ENCODE data around the gene MVB12B. TPM values are rescaled to one million over a fixed set of nuclear protein-coding genes. Genes with fewer than 3 reads are reported as not detected.

The MVB12B gene
- total RNA-seq, 1 experiment from 2014 or later = 5.8 TPM

DNA sequence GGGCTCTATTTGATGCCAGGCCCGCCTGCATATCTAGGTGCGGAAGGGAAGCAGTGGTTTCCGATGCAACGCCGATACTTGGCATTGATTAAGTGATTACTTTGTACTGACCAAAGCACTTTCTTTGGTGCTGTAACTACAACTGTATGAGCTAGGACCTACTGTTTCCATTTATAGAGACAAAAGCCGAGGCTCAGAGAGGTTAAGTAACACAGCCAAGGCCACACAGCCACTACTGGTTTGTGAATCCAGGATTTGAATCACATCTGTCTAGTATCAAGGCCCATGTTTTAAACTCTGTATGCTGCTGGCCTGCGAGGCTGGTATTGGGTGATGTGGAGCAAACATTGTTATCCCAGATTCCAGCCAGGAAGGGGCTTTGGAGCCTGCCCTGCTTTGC is 41.4 kb downstream of the MVB12B start:
- no peaks in the 10 kb centered on the region for H3K27me3 ChIP-seq (ENCODE audit: insufficient read depth, low read length)
- no peaks in the 10 kb centered on the region for H3K79me2 ChIP-seq (ENCODE audit: insufficient read depth, low read length)
- no peak overlapping the region for H4K8ac ChIP-seq (replicated peaks; ENCODE audit: insufficient read length, low read depth, low read length)
- Mint-ChIP-seq H3K4me3 (no peak overlapping the region), H3K4me1 (peaks cover 23% of the 10 kb centered on the region in 2 experiments), H3K27me3 (ENCODE audit: low read depth) (no peaks in the 10 kb centered on the region), H3K27ac (no peak overlapping the region), H3K9me3 (peaks cover 0 to 9% of the 10 kb centered on the region in 2 experiments; a peak in 2 of 5 replicates), H3K36me3 (ENCODE audit: insufficient read depth in 1 of 3, low read depth in 3 of 3) (peaks cover 0 to 5% (median 0%) of the 10 kb centered on the region in 3 experiments; a peak in 2 of 7 replicates)
- no peaks in the 10 kb centered on the region for H4K20me1 ChIP-seq (ENCODE audit: control insufficient read depth, insufficient read depth, insufficient read length)
- H3K9ac ChIP-seq (ENCODE audit: extremely low read depth, insufficient read length, low read length) = no peak overlapping the region
- no peak overlapping the region for H3K18ac ChIP-seq (ENCODE audit: insufficient read length, low read depth, low read length)
- no peak overlapping the region for H2BK20ac ChIP-seq (ENCODE audit: low read depth, low read length, poor library complexity, severe bottlenecking)
- no peak overlapping the region for H4K91ac ChIP-seq (ENCODE audit: insufficient read length, low read depth, low read length)
- no peak overlapping the region for H3K27ac ChIP-seq (ENCODE audit: insufficient read length, low read depth, low read length)
- H3K56ac ChIP-seq (ENCODE audit: insufficient read length, low read depth, low read length) = no peak overlapping the region
- H2BK120ac ChIP-seq (ENCODE audit: low read depth, low read length, poor library complexity, severe bottlenecking) = no peak overlapping the region
- no peak overlapping the region for H2BK15ac ChIP-seq (ENCODE audit: low read depth, low read length)
- H3K4me2 ChIP-seq (ENCODE audit: insufficient read depth, insufficient read length, low read length) = no peak overlapping the region
- no peak for DNase-seq
- H3K9me3 ChIP-seq (ENCODE audit: control insufficient read depth, low read depth, low read length) = no peaks in the 10 kb centered on the region
- H2AK5ac ChIP-seq (ENCODE audit: insufficient read length, low read length) = no peak overlapping the region
- H3K79me1 ChIP-seq (ENCODE audit: insufficient read depth, low read depth, low read length, poor library complexity, severe bottlenecking) = no peaks in the 10 kb centered on the region
- WGBS (ENCODE audit: extremely low coverage, insufficient read length, low lambda C conversion rate) = no CpG with 5 or more reads among the region's 7 CpGs
- H4K5ac ChIP-seq (ENCODE audit: insufficient read length, low read depth, low read length) = no peak overlapping the region
- no peak overlapping the region for H3K14ac ChIP-seq (ENCODE audit: insufficient read depth, low read length)
- H2AFZ ChIP-seq (ENCODE audit: low read length) = no peak overlapping the region
- H2BK5ac ChIP-seq (ENCODE audit: insufficient read length, low read length) = no peak overlapping the region
- H3K4me1 ChIP-seq (ENCODE audit: insufficient read depth, low read length) = no peaks in the 10 kb centered on the region
- TF ChIP-seq, protein P1, sequence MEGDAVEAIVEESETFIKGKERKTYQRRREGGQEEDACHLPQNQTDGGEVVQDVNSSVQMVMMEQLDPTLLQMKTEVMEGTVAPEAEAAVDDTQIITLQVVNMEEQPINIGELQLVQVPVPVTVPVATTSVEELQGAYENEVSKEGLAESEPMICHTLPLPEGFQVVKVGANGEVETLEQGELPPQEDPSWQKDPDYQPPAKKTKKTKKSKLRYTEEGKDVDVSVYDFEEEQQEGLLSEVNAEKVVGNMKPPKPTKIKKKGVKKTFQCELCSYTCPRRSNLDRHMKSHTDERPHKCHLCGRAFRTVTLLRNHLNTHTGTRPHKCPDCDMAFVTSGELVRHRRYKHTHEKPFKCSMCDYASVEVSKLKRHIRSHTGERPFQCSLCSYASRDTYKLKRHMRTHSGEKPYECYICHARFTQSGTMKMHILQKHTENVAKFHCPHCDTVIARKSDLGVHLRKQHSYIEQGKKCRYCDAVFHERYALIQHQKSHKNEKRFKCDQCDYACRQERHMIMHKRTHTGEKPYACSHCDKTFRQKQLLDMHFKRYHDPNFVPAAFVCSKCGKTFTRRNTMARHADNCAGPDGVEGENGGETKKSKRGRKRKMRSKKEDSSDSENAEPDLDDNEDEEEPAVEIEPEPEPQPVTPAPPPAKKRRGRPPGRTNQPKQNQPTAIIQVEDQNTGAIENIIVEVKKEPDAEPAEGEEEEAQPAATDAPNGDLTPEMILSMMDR (conservative IDR thresholded peaks at IDR 0.05) = no peak
- H2BK12ac ChIP-seq (ENCODE audit: insufficient read length, low read depth, low read length) = no peak overlapping the region
- no peak overlapping the region for H3T11ph ChIP-seq (ENCODE audit: low read length)
- no peak overlapping the region for H3K23ac ChIP-seq (ENCODE audit: insufficient read length, low read depth, low read length)
- H3K4ac ChIP-seq (ENCODE audit: low read depth, low read length) = no peak overlapping the region
- no peaks in the 10 kb centered on the region for H3K23me2 ChIP-seq (ENCODE audit: insufficient read length, low read depth, low read length, poor library complexity, severe bottlenecking)
